ENCODE results near the gene WDR70. TPM values are rescaled to one million over a fixed set of nuclear protein-coding genes. Genes with fewer than 3 reads are reported as not detected.
A peak's percentile ranks its signal among the peaks of the same experiment; 100 is the strongest.

WDR70 gene
- total RNA-seq, 1 donor from 2014 or later = 31.3 TPM

DNA sequence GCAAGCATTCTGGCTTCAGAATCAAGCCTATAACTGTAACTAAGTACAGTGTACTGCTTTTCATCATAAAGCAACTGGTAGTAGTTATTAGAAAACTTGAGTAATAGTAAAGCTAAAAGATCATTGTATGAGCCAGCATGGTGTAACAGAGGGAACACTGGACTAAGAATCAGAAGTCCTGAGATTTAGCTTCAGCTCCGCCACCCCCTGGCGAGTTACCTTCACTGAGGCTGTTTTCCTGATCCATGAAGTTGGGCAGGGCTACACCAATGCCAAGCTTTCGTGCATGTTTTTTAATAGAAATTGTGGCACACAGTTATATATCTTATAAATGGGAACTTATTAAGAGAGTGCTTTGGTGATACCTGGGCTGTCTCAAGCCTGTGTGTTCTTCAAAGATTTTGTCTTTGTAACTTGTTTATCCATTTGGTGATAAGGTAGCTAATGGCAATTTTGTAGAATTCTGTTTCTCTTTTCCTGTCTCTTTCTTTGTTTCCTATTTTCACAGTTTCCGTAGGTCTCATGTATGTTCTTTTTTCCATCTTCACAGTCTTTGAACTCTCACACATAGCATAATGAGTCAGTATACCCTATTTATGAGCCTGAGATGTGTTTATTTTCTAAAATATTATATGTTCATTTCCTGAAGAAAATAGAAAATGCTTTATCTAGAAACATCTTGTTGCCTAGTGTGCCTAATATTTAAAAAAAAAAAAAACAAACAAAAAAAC, 358.4 kb downstream of the WDR70 start:
- TF ChIP-seq, protein P1, sequence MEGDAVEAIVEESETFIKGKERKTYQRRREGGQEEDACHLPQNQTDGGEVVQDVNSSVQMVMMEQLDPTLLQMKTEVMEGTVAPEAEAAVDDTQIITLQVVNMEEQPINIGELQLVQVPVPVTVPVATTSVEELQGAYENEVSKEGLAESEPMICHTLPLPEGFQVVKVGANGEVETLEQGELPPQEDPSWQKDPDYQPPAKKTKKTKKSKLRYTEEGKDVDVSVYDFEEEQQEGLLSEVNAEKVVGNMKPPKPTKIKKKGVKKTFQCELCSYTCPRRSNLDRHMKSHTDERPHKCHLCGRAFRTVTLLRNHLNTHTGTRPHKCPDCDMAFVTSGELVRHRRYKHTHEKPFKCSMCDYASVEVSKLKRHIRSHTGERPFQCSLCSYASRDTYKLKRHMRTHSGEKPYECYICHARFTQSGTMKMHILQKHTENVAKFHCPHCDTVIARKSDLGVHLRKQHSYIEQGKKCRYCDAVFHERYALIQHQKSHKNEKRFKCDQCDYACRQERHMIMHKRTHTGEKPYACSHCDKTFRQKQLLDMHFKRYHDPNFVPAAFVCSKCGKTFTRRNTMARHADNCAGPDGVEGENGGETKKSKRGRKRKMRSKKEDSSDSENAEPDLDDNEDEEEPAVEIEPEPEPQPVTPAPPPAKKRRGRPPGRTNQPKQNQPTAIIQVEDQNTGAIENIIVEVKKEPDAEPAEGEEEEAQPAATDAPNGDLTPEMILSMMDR (IDR thresholded peaks at IDR 0.05; ENCODE audit: insufficient read depth, low read depth, low read length) = no peak
- Histone ChIP-seq H3K27me3 (ENCODE audit: insufficient read depth, low read length) (no peaks in the 10 kb centered on the region), H4K20me1 (ENCODE audit: insufficient read depth, low read length) (no peaks in the 10 kb centered on the region), H3K4me1 (ENCODE audit: insufficient read depth, low read length) (peaks cover 33% of the 10 kb centered on the region), H3K79me2 (ENCODE audit: insufficient read depth, low read length) (no peaks in the 10 kb centered on the region), H3K27ac (ENCODE audit: low read depth, low read length) (no peak overlapping the region), H3K36me3 (ENCODE audit: insufficient read depth, low read length) (no peaks in the 10 kb centered on the region), H3K9ac (ENCODE audit: low read length) (no peak overlapping the region), H3K9me3 (ENCODE audit: insufficient read depth, low read depth, low read length) (no peaks in the 10 kb centered on the region), H2AFZ (ENCODE audit: low read depth, low read length) (no peak overlapping the region), H3K4me3 (ENCODE audit: insufficient read depth, low read depth, low read length) (no peak overlapping the region), H3K4me2 (ENCODE audit: low read length) (no peak overlapping the region)
- Mint-ChIP-seq H3K27ac (ENCODE audit: unreplicated experiment) (peak overlapping the region; percentile 4), H3K36me3 (ENCODE audit: low read depth, unreplicated experiment) (peaks cover 2% of the 10 kb centered on the region), H3K27me3 (ENCODE audit: low read depth, unreplicated experiment) (no peaks in the 10 kb centered on the region), H3K4me3 (ENCODE audit: unreplicated experiment) (no peak overlapping the region), H3K4me1 (ENCODE audit: low read depth, unreplicated experiment) (peaks cover 55% of the 10 kb centered on the region), H3K9me3 (ENCODE audit: unreplicated experiment) (peaks cover 2% of the 10 kb centered on the region)
- FAIRE-seq (no peak), DNase-seq (ENCODE audit: low read depth) (no peak)

DNA sequence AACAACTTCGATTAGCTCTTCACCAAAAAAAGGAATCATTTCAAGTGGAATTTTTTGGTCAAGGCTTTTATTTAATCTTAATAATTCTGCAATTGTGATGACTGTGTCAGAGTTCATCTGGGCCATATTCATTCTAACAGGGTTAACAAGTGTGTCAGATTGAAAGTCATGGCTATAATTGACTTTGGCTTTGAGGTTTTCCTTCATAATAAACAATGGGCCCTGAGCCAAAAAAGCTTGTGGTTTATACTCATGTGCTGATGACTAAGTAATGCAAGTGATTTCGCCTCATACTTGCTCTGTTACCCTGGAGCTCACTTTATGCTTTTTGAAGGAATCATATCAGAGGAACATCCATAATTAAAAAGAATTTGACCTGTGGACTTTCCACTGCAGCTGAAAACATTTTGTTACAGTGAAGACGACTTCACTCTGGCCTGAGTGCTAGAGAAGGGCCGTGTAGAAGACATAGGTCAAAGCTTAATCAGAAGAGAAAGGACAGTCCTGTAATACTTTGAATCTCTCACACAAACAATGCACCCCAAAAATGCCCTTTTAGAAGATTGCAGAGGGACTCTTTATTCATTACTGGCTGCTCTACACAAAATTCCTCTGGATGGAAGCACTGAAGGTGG, 359.1 kb downstream of the WDR70 start:
- no peaks in the 10 kb centered on the region for H4K20me1 ChIP-seq (ENCODE audit: insufficient read depth, low read length)
- peak; percentile 71 for FAIRE-seq
- H3K79me2 ChIP-seq (ENCODE audit: insufficient read depth, low read length) = no peaks in the 10 kb centered on the region
- peak overlapping the region; percentile 62 for H3K27ac ChIP-seq (ENCODE audit: low read depth, low read length)
- no peaks in the 10 kb centered on the region for H3K9me3 ChIP-seq (ENCODE audit: insufficient read depth, low read depth, low read length)
- peaks cover 57% of the 10 kb centered on the region for H3K4me1 Mint-ChIP-seq (ENCODE audit: low read depth, unreplicated experiment)
- H3K4me3 ChIP-seq (ENCODE audit: insufficient read depth, low read depth, low read length) = no peak overlapping the region
- H3K9me3 Mint-ChIP-seq (ENCODE audit: unreplicated experiment) = peaks cover 3% of the 10 kb centered on the region
- peak overlapping the region; percentile 73 for H3K4me2 ChIP-seq (ENCODE audit: low read length)
- H3K4me3 Mint-ChIP-seq (ENCODE audit: unreplicated experiment) = no peak overlapping the region
- H3K27ac Mint-ChIP-seq (ENCODE audit: unreplicated experiment) = peak overlapping the region; percentile 90
- no peak for TF ChIP-seq EZH2 (IDR thresholded peaks at IDR 0.05; ENCODE audit: insufficient read depth, low read length)
- TF ChIP-seq, protein P1 (IDR thresholded peaks at IDR 0.05; ENCODE audit: insufficient read depth, low read depth, low read length) = no peak
- H3K9ac ChIP-seq (ENCODE audit: low read length) = peak overlapping the region; percentile 58
- no peaks in the 10 kb centered on the region for H3K27me3 ChIP-seq (ENCODE audit: insufficient read depth, low read length)
- no peaks in the 10 kb centered on the region for H3K27me3 Mint-ChIP-seq (ENCODE audit: low read depth, unreplicated experiment)
- peaks cover 6% of the 10 kb centered on the region for H3K36me3 Mint-ChIP-seq (ENCODE audit: low read depth, unreplicated experiment)
- H3K4me1 ChIP-seq (ENCODE audit: insufficient read depth, low read length) = peaks cover 33% of the 10 kb centered on the region
- no peak overlapping the region for H2AFZ ChIP-seq (ENCODE audit: low read depth, low read length)
- DNase-seq (ENCODE audit: low read depth) = peak; percentile 92
- no peaks in the 10 kb centered on the region for H3K36me3 ChIP-seq (ENCODE audit: insufficient read depth, low read length)

Data from astrocyte (in vitro differentiated cells and primary cell).